NB4 (cell line): ENCODE measurements around the gene LENG8.

ENCODE experiments used
- POLR2A ChIP-seq: IDR thresholded peaks from 2 replicates; pipeline ENCODE4 v1.6.1; 2011; ENCODE audit warnings: mild to moderate bottlenecking; ENCODE audit not compliant: insufficient read length; ENCODE audit errors: extremely low read depth
- TF ChIP-seq, protein P1 (sequence below): IDR thresholded peaks from one replicate; pipeline ENCODE4 v1.5.1; 2012; ENCODE audit warnings: low read depth, low read length

DNA sequence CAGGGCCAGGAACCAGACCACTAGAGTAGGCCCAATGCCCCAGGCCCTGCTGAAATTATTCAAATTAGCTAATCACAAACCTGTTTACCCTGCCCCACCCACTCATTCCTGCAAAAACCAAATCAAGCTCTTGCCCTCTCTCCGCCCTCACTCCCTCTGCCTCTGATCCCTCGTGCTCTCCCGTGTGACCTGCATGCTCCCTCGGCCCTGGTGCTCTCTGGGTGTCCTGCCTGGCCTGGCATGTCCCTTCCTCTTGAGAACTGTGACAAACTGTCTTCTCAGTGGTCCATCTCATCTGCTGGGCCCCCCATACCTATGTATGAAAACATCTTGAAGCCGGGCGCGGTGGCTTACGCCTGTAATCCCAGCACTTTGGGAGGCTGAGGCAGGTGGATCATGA is 45.9 kb upstream of the LENG8 start:
- TF ChIP-seq POLR2A: no peak
- TF ChIP-seq, protein P1, sequence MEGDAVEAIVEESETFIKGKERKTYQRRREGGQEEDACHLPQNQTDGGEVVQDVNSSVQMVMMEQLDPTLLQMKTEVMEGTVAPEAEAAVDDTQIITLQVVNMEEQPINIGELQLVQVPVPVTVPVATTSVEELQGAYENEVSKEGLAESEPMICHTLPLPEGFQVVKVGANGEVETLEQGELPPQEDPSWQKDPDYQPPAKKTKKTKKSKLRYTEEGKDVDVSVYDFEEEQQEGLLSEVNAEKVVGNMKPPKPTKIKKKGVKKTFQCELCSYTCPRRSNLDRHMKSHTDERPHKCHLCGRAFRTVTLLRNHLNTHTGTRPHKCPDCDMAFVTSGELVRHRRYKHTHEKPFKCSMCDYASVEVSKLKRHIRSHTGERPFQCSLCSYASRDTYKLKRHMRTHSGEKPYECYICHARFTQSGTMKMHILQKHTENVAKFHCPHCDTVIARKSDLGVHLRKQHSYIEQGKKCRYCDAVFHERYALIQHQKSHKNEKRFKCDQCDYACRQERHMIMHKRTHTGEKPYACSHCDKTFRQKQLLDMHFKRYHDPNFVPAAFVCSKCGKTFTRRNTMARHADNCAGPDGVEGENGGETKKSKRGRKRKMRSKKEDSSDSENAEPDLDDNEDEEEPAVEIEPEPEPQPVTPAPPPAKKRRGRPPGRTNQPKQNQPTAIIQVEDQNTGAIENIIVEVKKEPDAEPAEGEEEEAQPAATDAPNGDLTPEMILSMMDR: no peak
